ENCODE data around the gene ADCY2.

Gene ADCY2

DNA sequence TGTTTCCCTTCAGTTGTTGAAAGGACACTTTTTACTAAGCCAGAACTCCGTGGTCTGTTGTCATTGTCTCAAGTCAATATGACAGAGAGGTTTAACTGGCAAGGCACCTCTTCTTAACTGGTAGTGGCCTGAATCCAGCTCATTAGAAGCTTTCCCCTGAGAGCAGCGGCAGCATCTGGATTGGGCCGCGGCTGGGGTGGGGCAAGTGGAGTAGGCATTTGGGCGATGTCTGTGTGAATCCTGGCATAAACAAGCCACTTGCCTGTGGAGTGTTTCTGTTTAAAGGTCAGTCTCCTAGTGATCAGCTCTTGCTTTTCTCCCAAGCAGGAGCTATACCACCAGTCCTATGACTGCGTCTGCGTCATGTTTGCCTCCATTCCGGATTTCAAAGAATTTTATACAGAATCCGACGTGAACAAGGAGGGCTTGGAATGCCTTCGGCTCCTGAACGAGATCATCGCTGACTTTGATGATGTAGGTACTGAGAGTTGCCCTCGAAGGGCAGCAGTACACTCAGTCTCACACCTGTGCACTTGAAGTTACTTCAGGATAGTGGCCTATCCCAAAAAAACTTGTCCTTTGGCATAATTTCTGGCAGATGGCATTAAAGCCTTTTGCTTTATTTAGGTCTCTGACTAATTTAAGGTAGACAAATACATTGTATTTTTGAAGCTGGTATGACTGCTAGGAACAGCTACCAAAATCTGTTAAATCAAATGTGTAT is 406.1 kb downstream of the ADCY2 start:
- no peak for DNase-seq

DNA sequence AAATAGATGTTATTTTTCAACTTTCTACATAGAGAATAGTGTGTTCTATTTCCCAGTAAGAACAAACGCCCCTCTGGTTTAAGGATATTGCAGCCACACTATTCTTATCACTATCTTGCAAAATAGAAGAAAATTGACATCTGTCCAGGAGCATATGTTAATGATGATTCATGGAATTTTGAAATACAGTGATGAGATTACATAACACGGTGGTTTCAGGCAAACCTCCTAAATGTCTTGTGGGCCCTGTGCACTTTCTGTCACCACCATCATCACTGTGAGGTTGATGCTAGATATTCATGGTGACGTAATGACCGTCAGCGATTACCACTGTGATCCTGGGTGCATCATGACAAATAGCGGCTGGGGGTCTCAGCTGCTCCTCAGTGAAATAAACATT is 406.9 kb downstream of the ADCY2 start:
- no peak for DNase-seq

DNA sequence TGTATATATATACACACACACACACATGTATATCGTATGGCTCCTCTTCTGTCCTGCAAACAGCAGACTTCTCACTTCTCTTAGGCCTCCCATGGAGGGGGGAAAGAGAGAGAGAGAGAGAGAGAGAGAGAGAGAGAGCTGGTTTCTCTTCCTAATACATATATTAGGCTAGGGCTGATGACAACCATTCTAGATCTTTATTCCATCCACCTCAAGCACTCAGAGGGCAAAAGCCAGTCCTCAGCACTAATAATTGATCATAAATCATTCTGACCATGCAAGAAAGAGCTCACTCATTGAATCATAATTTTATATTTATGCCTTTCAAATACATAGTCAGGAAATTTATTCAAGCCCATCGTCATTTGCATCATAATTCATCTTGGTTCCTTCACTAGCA is 408.0 kb downstream of the ADCY2 start:
- DNase-seq, result no peak

DNA sequence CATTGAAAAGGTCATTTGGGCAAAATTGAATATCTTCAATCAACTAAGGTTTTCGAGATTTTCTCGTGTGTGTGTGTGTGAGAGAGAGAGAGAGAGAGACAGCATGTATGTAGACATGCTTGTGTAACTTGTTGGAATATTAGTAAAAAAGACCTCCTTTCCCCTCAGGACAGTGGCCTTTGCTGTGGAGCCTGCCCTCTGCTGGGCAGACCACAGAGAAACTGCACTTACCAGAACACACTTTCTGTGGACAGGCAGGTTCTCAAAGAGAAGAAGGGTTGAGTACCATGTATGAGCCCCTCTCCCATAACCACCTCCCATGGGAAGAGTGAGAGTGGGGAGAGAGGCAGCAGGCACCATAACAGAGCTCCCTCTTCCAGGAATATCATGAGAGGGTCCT is 409.4 kb downstream of the ADCY2 start:
- DNase-seq, result no peak

DNA sequence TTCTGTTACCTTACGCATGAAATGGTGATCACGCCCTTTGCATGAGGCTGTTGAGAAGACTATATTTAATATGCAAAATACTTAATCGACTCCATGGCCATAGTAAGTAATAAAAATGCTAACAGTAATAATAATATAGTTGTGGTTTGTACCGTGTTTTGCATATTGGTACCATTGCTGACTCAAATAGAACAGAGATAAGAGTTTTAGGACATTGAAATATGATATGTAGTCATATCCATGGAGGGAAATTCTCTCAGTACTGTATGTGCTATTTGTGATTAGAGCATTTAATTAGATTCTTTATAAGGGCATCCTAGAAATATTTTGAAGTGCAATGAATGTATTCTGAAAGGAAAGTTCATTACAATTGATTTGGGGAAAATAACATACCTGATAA is 413.1 kb downstream of the ADCY2 start:
- no peak for DNase-seq

DNA sequence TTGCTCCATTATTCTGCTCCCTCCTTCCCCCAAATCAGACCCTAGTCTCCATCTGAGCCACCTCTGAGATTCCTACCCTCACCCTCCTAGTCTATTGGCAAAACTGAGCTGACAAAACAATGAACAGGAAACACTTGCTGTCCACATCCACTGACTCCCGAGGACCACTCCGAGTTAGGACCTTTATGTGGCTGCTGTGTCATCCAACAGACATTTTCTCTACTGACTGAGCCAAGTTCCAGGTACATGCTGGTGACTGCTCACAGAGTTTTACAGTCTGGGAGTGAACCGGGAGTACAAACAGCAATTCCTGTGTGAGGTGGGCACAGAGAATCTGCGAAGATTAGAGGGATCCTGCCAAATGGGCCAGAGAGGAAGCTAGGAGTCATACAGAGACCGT is 415.8 kb downstream of the ADCY2 start:
- no peak for DNase-seq

DNA sequence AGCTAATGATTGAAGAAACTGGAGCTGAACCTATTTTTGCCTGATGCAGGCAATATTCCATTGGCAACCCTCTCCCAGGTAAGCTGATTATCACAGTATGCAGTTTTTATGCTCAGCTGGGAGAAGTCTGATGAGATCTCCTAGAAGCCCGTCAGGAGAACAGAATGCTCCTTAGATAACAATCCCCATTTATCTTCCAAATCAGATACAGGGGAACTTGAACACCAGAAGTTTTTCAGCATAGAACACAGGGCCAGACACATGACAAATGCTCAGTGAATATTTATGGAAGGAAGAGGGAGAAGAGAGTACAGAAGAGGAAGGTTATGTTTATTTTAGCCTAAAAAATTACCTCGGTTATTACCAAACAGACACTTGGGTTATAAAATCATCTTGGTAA is 417.1 kb downstream of the ADCY2 start:
- DNase-seq, result no peak

DNA sequence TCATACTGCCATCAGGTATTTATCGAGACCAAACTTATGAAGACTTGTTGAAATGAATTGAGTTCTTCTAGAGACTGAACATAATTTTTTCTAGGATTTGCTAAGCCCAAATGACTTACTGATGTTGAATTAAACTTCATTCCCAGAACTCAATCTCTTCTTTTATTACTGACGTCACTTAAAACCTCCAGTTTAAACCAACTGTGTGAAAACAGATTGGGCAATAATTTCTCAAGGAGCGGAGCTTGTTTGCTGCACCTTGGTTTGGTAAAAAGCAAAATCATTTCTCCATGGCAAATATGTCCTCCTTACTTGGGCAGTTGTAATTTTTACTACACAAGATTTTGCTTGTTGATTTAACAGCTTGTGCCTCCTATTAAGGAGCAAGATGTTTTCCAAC is 417.6 kb downstream of the ADCY2 start:
- no peak for DNase-seq

DNA sequence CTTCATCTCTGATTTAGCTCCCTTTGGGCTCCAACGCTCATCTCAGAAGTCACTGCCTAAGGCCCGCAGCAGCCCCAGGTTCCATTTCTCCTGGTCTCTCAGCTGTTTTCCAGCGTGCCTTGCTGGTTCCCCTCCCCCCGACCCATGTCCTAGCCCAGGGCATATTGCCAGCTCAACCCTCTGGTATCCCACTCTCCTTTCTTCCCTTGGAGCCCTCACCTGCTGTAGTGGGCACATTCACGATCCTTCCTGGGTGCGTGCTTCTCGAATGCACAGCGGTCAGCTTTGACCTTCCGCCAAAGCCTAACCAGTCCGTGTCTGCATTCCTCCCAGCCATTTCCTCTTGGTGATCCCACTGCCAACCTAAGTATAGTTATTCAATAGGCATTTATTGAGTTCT is 418.9 kb downstream of the ADCY2 start:
- no peak for DNase-seq

DNA sequence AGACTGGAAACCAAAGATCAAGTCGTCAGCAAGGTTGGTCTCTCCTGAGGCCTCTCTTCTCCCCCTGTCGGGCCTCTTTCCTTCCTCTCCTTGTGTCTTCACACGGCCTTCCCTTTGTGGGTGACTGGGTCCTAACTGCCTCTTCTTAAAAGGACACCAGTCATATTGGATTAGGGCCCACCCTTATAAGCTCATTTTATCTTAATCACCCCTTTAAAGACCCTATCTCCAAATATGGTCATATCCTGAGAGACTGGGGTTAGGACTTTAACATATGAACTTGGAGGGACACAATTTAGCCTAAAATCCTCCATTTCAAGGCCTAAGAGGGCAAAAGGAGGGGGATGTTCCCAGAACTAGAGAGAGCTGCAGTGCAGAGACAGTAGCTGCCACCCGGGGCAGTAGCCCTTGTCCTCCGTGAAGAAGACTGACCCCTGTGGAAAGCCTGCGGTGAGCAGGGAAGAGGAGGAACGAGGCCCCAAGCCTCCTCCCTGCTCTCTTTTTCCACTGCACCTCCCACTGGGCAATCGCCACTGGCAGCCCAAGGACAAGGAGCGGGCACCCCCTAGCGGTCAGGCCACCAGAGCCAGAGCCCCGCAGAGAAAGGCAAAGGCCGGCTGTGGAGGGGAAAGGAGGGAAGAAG is 420.1 kb downstream of the ADCY2 start:
- peak; percentile 32 for DNase-seq

DNA sequence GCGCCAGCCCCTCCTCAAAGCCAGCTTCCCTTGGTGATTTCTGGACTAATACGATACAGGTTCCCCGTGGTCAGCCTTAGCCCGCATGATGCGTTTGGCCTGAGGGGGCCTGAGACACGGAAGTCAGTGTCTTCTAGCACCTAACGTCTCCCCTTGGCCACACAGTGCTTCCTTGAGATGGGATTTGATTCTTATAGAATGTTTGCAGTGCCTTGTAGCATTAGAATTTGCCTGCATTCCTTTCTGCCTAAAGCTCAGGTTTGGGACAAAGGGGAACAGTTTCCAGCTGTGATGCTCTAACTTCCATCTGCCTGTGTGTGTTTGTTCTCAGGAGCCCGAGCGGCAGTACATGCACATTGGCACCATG is 420.6 kb downstream of the ADCY2 start:
- no peak for DNase-seq

DNA sequence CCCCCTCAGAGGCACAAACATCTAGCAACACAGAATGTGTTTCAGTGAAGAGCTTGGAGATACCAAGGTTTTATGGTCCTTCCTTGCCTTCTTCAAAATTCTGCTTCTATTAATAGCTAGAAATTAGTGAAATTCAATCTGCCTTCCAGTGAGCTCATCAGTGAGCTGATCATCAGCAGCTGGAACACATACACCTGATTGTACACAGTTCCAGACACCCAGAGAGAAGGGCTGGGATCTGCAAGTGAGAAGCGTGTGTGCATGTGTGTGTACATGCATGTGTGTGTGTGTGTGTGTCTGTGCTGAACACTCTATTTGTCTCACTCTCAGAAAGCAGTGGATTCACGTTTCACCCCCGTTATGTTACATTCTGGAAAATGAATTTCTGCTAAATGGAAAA is 426.5 kb downstream of the ADCY2 start:
- no peak for DNase-seq

DNA sequence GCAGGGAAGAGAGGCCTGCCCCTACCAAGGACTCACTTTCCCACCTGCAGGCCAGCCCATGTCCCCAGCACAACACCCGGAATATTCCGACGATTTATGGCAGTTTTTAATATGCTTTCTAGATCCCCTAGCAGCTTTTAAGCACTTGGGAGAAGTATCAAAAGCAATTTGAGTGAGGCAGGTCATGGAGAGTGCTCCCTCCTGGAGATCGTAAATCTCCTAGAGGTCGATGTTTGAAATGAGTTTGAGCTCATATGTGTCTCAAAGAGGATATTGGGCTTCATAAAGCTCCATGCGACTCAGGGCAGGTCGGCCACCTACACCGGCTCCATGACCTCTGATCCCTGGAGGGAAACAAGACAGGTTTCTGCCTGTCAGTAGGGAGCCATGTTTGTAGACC is 427.7 kb downstream of the ADCY2 start:
- no peak for DNase-seq

DNA sequence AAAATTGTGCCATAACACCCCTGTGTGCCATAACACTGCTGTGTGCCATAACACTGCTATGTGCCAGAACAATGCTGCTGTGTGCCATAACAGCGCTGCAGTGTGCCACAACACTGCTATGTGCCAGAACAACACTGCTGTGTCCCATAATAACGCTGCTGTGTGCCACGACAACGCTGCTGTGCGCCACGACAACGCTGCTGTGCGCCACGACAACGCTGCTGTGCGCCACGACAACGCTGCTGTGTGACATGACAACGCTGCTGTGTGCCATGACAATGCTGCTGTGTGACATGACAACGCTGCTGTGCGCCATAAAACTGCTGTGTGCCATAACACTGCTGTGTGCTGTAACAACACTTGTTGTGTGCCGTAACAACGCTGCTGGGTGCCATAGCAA is 429.1 kb downstream of the ADCY2 start:
- no peak for DNase-seq

DNA sequence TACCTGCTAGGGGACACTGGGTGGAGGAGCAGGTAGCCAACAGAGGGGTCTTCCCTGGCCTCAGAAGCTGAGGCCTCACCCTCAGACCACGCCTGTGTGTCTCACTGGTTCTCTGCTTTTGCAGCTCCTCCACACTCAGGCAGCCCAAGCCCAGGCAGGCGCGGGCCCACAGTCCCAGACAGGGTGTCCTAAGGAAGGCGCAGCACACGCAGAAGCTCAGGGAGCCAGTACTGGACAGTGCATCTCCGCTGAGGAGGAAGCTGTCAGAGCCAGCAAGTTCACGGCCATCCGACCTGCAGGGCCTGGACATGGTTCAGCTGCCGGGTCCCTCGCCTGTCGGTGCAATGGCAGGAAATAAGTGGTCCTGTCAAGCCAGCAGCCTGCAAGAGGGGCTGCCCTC is 429.7 kb downstream of the ADCY2 start:
- no peak for DNase-seq

DNA sequence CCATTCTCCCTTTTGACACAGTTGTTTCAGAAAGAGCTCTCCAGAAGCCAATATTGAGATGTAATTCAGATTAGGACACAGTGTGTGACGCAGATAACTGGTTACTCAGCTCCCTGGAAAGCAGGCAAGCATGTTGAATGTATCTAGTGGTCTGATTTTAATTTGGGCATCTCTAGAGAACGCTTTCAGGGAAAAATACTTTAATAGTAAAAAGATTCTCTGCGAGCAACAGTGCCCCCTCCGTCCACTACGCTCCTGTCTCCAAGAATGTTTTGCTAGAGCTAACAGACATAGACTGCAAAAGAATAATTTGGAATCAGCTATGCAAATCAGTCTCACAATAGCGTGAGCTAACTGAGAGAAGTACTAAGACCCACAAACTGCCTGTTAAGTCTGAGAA is 431.7 kb downstream of the ADCY2 start:
- DNase-seq, result no peak

DNA sequence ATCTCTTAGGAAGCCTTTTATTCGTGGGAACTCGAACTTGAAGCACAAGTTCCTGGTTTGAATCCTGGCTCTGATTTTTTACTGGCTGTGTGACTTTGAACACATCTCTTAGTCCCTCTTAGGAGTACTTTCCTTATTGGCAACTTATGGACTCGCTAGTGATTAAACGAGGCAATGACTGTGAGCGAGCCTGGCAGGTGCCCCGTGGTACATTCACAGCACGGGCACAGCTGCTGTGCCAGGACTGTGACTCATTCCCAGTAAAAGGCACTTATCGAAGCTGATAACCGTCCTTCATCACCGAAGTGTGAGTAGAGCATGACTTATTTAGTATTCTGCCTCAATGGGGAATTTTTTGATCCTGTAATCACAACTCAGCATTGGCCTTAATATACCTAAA is 432.3 kb downstream of the ADCY2 start:
- no peak for DNase-seq

DNA sequence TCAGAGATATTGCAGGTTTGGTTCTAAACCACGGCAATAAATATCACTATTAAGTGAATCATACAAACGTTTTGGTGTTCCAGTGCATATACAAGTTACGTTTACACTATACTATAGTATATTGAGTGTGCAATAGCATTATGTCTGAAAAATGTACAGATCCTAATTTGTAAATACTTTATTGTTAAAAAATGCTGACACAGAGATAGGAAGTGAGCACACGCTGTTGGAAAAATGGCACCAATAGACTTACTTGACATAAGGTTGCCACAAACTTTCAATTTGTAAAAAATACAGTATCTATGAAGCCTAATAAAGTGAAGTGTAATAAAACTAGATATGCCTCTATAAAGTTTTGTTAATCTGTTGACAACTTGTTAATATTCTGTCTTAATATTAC is 439.0 kb downstream of the ADCY2 start:
- no peak for DNase-seq

DNA sequence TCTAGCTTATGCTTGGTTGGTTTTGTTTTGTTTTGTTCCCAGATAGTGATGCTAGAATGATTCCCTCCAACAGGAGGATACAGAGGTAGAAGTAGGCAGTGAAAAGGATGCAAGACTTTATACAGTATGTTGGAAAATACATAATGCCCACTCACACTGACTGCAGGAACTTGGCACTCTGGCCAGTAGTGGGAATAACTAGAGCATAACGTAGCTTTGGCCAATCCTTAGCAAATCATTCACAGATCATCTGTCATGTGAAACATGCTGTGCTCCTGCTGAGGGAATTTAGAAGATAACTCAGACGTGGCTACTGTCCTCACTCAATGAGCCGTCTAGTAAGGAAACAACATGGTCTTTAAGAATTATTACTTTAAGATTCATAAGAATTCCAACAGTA is 441.5 kb downstream of the ADCY2 start:
- no peak for DNase-seq

DNA sequence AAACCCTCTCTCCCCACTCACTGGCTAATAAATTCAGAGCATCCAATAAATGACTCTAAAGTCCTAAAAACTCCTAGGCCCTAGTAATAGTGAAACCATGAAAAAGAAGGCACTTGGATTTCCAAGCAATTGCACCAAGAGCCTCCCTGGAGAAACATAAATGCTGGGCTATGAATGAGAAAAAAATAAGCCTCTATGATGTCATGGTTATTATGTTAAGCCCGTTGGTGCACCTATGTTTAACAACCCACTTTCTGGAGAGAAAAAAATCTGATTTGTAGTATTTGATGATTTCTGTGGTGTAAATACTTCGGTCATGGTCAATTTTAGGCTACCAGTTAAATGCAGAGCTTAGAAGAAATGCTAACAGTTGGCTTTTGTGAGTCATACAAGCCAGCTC is 446.6 kb downstream of the ADCY2 start:
- no peak for DNase-seq

DNA sequence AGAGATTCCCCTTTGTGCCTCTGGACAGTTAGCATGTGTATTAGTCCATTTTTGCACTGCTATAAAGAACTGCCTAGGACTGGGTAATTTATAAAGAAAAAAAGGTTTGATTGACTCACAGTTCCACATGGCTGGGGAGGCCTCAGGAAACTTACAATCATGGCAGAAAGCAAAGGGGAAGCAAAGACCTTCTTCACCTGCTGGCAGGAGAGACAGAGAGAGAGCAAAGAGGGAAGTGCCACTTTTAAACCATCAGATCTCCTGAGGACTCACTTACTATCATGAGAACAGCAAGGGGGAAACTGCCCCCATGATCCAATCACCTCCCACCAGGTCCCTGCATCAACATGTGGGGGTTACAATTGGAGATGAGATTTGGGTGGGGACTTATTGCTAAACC is 449.0 kb downstream of the ADCY2 start:
- no peak for DNase-seq

DNA sequence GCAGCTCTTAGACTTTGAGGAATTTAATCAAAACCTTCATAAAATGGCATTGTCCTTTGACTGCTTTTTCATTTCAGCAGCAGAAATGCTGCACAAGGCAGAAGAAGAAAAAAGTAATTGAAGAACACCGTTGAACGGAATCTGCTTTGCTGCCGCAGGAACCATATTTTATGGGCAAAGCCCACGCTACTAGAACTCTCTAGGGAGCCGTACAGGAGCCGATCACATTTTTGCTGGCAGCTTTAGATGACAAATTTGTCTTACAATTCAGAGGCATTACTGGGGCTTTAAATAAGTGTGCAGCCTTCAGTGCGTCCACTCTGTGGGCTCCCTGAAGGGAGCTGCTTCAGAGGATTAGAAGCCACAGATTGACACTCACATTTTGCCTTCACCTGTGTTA is 449.6 kb downstream of the ADCY2 start:
- no peak for DNase-seq

DNA sequence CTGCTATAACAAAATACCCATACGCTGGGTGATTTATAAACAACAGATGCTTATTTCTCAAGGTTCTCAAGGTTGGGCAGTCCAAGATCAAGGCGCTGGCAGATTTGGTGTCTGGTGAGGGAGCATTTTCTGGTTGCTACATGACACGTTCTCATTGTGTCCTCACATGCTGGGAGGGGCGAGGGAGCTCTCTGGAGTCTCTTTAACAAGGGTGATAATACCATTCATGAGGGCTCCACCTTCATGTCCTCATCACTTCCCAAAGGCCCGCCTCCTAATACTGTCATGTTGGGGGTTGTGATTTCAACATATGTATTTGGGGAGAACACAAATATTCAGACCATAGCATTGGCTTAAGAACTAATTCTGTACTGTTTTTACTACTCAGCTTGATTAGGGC is 450.4 kb downstream of the ADCY2 start:
- DNase-seq, result no peak

DNA sequence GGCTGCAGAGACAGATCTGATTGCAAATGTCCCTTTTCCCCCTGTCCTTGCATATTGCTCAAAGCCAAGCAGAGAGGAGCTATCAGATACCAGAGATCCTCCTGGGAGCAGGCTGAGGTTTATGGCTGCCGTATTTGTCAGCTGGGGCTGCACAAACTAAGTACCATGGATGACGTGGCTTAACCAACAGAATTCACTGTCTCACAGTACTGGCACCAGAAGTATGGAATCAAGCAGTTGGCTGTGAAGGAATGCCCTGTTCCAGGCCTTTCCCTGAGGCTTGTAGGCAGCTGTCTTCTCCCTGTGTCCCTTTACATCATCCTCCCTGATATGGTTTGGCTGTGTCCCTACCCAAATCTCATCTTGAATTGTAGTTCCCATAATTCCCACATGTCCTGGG is 452.4 kb downstream of the ADCY2 start:
- DNase-seq, result no peak

DNA sequence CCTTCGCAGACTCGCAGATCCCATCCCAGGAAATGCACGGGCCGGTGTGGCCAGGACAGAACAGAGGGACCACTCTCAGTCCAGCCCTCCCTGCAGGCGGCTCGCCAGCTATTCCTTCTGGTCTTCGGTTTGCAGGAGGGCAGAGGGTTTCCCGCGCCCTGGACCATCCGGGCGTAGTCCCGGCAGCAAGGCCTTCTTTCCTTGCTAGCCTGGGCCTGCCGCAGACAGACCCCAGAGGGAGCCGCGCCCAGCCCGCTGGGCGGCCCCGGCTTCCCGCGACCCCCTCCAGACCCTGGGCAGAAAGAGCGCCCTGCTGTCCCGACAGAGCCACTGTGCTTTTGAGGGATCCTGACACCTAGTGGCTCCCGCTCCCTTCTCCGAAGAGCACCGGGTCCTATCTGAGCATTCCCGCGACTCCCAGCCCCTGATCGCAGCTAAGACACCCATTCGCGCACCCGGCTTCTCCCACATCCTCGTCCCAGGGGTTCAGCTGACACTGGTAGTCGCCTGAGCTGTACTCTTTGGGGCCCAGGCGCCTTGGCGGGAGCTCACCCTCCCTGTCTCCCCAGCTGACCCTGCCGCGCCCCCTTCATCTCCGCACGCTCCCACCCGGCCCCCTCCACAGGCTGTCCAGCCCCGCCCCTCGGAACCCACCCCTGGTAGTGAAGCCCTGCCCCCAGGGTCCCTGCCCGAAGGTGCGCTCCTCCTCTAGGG is 453.9 kb downstream of the ADCY2 start:
- DNase-seq, result no peak
